ENCODE results near the gene AGTRAP.

AGTRAP gene

DNA sequence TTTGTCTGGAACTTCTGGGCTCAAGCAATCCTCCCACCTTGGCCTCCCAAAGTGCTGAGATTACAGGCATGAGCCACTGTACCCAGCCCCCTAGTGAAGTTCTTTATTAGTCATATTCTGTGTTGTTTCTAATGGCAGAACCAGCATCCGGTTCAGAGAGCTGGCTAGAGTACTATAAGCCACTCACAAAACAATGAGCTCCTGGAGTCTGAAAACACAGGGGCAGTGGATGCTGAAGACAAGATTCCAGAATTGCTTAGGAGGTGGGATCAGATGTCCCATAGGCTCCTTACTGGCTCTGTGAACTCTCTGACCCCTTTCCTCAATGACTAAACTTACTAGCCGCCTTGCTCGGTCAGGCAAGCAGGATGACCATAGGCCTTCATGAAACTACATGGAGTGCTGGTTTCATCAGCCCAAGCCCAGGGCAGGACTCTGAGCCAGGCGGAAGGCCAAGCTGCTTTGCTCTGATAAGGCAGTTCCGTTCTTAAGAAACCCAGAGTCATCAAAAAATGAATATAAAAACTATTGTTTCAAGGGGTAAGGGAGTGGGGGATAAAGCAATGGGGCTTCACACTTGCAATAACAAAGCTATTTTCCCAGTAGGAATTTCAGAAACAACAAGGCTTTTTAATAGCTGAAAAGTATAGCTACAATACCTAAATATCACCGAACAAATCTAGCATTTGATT lies 61.7 kb downstream of the AGTRAP start:
- Histone ChIP-seq H3K9ac (ENCODE audit: insufficient read length) (no peak overlapping the region), H3K27ac (no peak overlapping the region), H3K9me3 (ENCODE audit: low read depth, low read length) (no peaks in the 10 kb centered on the region), H3K36me3 (ENCODE audit: insufficient read depth, low read length) (no peaks in the 10 kb centered on the region), H3K4me3 (no peak overlapping the region)
- no peak for DNase-seq (ENCODE audit: low read depth, low spot score)
- TF ChIP-seq EZH2 (IDR thresholded peaks at IDR 0.05) (no peak), FOXP2 (optimal IDR thresholded peaks at IDR 0.05; ENCODE audit: control extremely low read depth, extremely low read length, insufficient read depth) (no peak), POLR2AphosphoS5 (IDR thresholded peaks at IDR 0.05; ENCODE audit: borderline replicate concordance, low read depth, low read length) (no peak)

DNA sequence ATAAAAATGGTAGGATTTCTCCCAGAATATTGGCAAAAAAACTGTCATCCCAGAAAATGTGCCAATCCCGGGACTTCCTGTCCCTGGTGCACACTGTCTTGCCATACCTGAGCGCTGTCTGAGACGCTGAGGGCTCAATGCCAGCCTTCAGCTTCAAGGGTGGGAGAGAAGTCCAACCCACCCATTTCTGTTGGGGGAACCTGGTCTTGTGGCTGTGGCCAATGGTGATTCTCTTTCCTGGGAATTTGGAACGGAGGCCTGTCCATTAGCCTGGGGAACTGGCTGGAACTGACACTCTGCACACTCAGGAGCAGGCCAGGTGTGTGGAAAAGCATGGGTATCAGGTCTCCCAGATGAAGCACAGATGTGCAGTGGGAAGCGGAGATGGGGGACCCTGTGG lies 63.2 kb downstream of the AGTRAP start:
- H3K4me3 ChIP-seq: no peak overlapping the region
- no peak overlapping the region for H3K27ac ChIP-seq
- no peak overlapping the region for H3K9ac ChIP-seq (ENCODE audit: insufficient read length)
- DNase-seq (ENCODE audit: low read depth, low spot score): no peak
- H3K36me3 ChIP-seq (ENCODE audit: insufficient read depth, low read length): no peaks in the 10 kb centered on the region
- H3K9me3 ChIP-seq (ENCODE audit: low read depth, low read length): no peaks in the 10 kb centered on the region
- TF ChIP-seq FOXP2 (optimal IDR thresholded peaks at IDR 0.05; ENCODE audit: control extremely low read depth, extremely low read length, insufficient read depth) (no peak), EZH2 (IDR thresholded peaks at IDR 0.05) (no peak)

GRCh38 chr1:11799896-11800295 lies 64.0 kb downstream of the AGTRAP start:
- H3K4me3 ChIP-seq: no peak overlapping the region
- H3K9ac ChIP-seq (ENCODE audit: insufficient read length): no peak overlapping the region
- H3K36me3 ChIP-seq (ENCODE audit: insufficient read depth, low read length): no peaks in the 10 kb centered on the region
- TF ChIP-seq POLR2AphosphoS5 (IDR thresholded peaks at IDR 0.05; ENCODE audit: borderline replicate concordance, low read depth, low read length): no peak
- DNase-seq (ENCODE audit: low read depth, low spot score): no peak
- no peak overlapping the region for H3K27ac ChIP-seq
- no peaks in the 10 kb centered on the region for H3K9me3 ChIP-seq (ENCODE audit: low read depth, low read length)

GRCh38 chr1:11800391-11800755 lies 64.4 kb downstream of the AGTRAP start:
- no peaks in the 10 kb centered on the region for H3K36me3 ChIP-seq (ENCODE audit: insufficient read depth, low read length)
- no peak for DNase-seq (ENCODE audit: low read depth, low spot score)
- no peak overlapping the region for H3K9ac ChIP-seq (ENCODE audit: insufficient read length)
- TF ChIP-seq FOXP2 (optimal IDR thresholded peaks at IDR 0.05; ENCODE audit: control extremely low read depth, extremely low read length, insufficient read depth) (no peak), POLR2AphosphoS5 (IDR thresholded peaks at IDR 0.05; ENCODE audit: borderline replicate concordance, low read depth, low read length) (no peak), EZH2 (IDR thresholded peaks at IDR 0.05) (no peak)
- no peak overlapping the region for H3K4me3 ChIP-seq
- no peaks in the 10 kb centered on the region for H3K9me3 ChIP-seq (ENCODE audit: low read depth, low read length)
- no peak overlapping the region for H3K27ac ChIP-seq
